Adrenal gland (tissue), 5 donors: ENCODE results near the gene HEXIM1.

ENCODE experiments used
- POLR2A ChIP-seq, 2 donors: fragments of 450-650 bp; IDR thresholded peaks; one replicate each; pipeline ENCODE4 v1.6.1; 2017; ENCODE audit warnings: antibody characterized with exemption in 2 of 2, mild to moderate bottlenecking in 2 of 2, moderate library complexity in 1 of 2
- TF ChIP-seq, protein P1 (sequence below), 6 experiments: fragments of 450-650 bp in 4 of 6; fragments of 200-600 bp in 2 of 6; sonication (generic) in 1 of 6; IDR thresholded peaks; 1 replicate in 5 of 6; 2 replicates in 1 of 6; pipeline versions ENCODE4 v1.5.1 to v1.8.0; 2016 to 2021; ENCODE audit warnings: antibody characterized with exemption in 6 of 6, mild to moderate bottlenecking in 2 of 6, moderate library complexity in 1 of 6
- donor health status: DM: no; HTN: no; CAD: no.

DNA sequence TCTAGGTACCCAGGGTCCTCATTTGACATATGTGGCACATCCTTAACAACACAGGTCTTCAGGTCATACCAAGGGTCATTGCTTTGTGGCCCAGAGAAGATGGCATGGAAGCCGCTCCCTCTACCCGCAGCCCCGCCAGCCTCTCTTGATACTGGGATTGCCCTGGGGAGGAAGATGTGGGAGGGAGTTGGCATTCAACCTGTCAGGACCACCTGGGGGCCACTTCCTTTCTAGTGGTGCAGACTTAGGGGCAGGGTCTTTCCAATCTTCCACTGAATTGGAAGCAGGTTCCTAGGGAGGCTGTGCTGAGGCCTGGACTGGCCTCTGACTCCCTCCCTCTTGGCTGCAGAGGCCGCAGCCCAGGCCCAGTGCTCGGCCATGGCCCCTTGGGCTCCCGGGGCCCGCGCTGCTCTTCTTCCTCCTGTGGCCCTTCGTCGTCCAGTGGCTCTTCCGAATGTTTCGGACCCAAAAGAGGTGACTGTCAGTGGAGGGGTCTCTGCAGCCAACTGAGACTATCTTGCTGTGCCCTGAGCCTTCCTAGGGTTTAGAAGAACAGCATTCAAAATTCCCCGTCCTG is 5.1 kb upstream of the HEXIM1 start:
- TF ChIP-seq, protein P1, sequence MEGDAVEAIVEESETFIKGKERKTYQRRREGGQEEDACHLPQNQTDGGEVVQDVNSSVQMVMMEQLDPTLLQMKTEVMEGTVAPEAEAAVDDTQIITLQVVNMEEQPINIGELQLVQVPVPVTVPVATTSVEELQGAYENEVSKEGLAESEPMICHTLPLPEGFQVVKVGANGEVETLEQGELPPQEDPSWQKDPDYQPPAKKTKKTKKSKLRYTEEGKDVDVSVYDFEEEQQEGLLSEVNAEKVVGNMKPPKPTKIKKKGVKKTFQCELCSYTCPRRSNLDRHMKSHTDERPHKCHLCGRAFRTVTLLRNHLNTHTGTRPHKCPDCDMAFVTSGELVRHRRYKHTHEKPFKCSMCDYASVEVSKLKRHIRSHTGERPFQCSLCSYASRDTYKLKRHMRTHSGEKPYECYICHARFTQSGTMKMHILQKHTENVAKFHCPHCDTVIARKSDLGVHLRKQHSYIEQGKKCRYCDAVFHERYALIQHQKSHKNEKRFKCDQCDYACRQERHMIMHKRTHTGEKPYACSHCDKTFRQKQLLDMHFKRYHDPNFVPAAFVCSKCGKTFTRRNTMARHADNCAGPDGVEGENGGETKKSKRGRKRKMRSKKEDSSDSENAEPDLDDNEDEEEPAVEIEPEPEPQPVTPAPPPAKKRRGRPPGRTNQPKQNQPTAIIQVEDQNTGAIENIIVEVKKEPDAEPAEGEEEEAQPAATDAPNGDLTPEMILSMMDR (IDR thresholded peaks at IDR 0.05), result no peak
- TF ChIP-seq POLR2A (IDR thresholded peaks at IDR 0.05), result no peak
